ENCODE results near the gene CLGN. TPM values are rescaled to one million over a fixed set of nuclear protein-coding genes. Genes with fewer than 3 reads are reported as not detected.
A peak's percentile ranks its signal among the peaks of the same experiment; 100 is the strongest.
"Not testable (repeated sequence)": the region's sequence is repeated elsewhere in the genome, so short reads cannot be mapped to it uniquely, and the experiment has no call there.

The CLGN gene
- total and polyA plus RNA-seq, 12 donors = 0.29 to 9.0 (median 1.8) TPM; not detected in 1

- TF ChIP-seq CTCF (IDR thresholded peaks at IDR 0.05) (no peak), POLR2A (IDR thresholded peaks at IDR 0.05) (no peak)
- DNase-seq = no peak
- intact Hi-C loops (cut with DNase I) = no loop called here
- Histone ChIP-seq H3K27me3 (peaks cover 7% of the 10 kb centered on the region), H3K9me3 (replicated peaks in 1 of 3) (no peaks in the 10 kb centered on the region), H3K4me3 (peak overlapping the region in 2 of 4 donors; percentile 30 to 81), H3K4me1 (replicated peaks in 1 of 2) (peaks cover 6 to 14% of the 10 kb centered on the region in 2 donors), H3K27ac (peak overlapping the region in 1 of 5 donors; percentile 23), H3K36me3 (replicated peaks in 1 of 2) (no peaks in the 10 kb centered on the region)
- 5 to 15% (median 9%) methylated on average over 19 to 23 of the region's 23 CpGs for WGBS, 4 donors
Observed at GRCh38 chr4:140426610-140427105, 790 bp downstream of the CLGN start.

- no peak overlapping the region for H3K4me3 ChIP-seq
- TF ChIP-seq CTCF (IDR thresholded peaks at IDR 0.05) = no peak
- no peak for TF ChIP-seq POLR2A (IDR thresholded peaks at IDR 0.05)
- no peaks in the 10 kb centered on the region for H3K36me3 ChIP-seq (replicated peaks in 1 of 2)
- peaks cover 7% of the 10 kb centered on the region for H3K27me3 ChIP-seq
- intact Hi-C loops (cut with DNase I) = no loop called here
- no peak for DNase-seq
- peaks cover 6 to 14% of the 10 kb centered on the region in 2 donors for H3K4me1 ChIP-seq (replicated peaks in 1 of 2)
- H3K9me3 ChIP-seq (replicated peaks in 1 of 3) = no peaks in the 10 kb centered on the region
- H3K27ac ChIP-seq = no peak overlapping the region
Observed at GRCh38 chr4:140423106-140423505, 4.3 kb downstream of the CLGN start.

DNA sequence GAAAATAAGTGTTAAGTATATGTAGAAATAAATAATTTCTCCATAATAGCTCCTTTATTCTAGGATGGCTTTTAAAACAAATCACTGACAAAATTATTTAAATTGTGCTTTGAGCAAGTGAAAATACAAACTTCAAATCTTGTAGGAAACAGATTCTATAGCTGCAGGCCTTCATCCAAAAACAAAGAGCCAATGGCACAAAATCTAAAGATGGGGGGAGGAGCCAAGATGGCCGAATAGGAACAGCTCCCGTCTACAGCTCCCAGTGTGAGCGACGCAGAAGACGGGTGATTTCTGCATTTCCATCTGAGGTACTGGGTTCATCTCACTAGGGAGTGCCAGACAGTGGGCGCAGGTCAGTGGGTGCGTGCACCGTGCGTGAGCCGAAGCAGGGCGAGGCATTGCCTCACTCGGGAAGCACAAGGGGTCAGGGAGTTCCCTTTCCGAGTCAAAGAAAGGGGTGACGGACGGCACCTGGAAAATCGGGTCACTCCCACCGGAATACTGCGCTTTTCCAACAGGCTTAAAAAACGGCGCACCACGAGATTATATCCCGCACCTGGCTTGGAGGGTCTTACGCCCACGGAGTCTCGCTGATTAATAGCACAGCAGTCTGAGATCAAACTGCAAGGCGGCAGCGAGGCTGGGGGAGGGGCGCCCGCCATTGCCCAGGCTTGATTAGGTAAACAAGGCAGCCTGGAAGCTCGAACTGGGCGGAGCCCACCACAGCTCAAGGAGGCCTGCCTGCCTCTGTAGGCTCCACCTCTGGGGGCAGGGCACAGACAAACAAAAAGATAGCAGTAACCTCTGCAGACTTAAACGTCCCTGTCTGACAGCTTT, 14.1 kb downstream of the CLGN start:
- H3K27ac ChIP-seq; H3K27me3 ChIP-seq; H3K4me1 ChIP-seq (replicated peaks in 1 of 2); H3K9me3 ChIP-seq (replicated peaks in 1 of 3); H3K4me3 ChIP-seq; DNase-seq; H3K36me3 ChIP-seq (replicated peaks in 1 of 2); intact Hi-C loops (cut with DNase I): not testable (repeated sequence)
- WGBS, 4 donors = 88 to 91% (median 89%) methylated on average over 24 to 29 of the region's 32 CpGs

DNA sequence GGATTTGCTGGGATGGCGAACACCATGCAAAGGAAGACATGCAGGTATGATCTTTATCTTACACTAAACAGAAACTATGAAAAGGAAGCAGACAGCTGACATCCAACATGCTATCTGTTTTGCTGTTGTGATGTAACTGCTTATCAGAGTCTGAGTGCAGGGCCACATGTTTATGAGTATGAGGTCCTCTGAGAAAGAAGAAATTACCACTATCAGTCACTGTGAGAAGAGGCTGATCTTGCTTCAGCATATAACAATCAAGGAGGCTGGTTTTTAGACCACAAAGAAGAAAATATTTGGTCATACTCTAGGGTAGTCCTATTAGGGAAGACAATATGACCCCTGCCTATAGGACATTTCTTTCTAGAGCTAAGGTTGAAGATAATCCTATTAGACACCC, 18.5 kb downstream of the CLGN start:
- 82 to 91% (median 88%) methylated on average over 1 of the region's 1 CpG for WGBS, 4 donors
- no peak overlapping the region for H3K4me3 ChIP-seq
- no peak for TF ChIP-seq CTCF (IDR thresholded peaks at IDR 0.05)
- TF ChIP-seq POLR2A (IDR thresholded peaks at IDR 0.05) = no peak
- H3K4me1 ChIP-seq (replicated peaks in 1 of 2) = no peaks in the 10 kb centered on the region
- DNase-seq = no peak
- intact Hi-C loops (cut with DNase I) = no loop called here
- H3K36me3 ChIP-seq (replicated peaks in 1 of 2) = no peaks in the 10 kb centered on the region
- no peak overlapping the region for H3K27ac ChIP-seq
- H3K27me3 ChIP-seq = no peaks in the 10 kb centered on the region
- no peaks in the 10 kb centered on the region for H3K9me3 ChIP-seq (replicated peaks in 1 of 3)

DNA sequence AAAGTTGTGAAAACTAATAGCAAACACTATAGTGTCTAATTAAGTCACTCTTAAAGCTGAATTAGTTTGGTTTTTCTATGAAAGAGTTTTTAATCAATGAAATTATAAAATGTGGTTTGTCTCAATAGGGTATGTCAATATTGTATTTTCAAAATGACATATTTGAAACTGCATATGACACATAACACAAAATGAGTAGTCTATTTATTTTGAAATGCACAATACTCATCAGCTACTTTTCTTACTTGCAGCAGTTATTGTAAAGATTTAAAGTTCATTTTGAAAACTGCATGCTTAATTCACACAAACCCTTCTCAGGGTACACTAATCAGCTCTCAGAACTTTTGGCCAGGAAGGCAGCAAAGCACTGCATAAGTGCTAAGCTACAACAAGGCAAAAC, 21.2 kb downstream of the CLGN start:
- DNase-seq = no peak
- Histone ChIP-seq H3K27ac (no peak overlapping the region), H3K4me1 (replicated peaks in 1 of 2) (no peaks in the 10 kb centered on the region), H3K27me3 (no peaks in the 10 kb centered on the region), H3K36me3 (replicated peaks in 1 of 2) (no peaks in the 10 kb centered on the region), H3K9me3 (replicated peaks in 1 of 3) (no peaks in the 10 kb centered on the region), H3K4me3 (no peak overlapping the region)
- no peak for TF ChIP-seq POLR2A (IDR thresholded peaks at IDR 0.05)
- TF ChIP-seq CTCF (IDR thresholded peaks at IDR 0.05) = no peak
- intact Hi-C loops (cut with DNase I) = no loop called here

Measured in adrenal gland (tissue), 12 donors.